Lung (tissue), 12 donors: ENCODE measurements around the gene LRCH1. TPM values are rescaled to one million over a fixed set of nuclear protein-coding genes. Genes with fewer than 3 reads are reported as not detected.
A peak's percentile ranks its signal among the peaks of the same experiment; 100 is the strongest.

ENCODE experiments used
- ATAC-seq: fragments of 200-7000 bp; cut with Tn5 transposase; one replicate; pipeline ENCODE4 v1.9.1; 2020; ENCODE audit warnings: moderate number of reproducible peaks; ENCODE audit not compliant: insufficient read depth, low FRiP score
- DNase-seq, 3 donors: peaks; one replicate each; pipeline ENCODE4 v3.0.0-alpha.2; 2013 to 2017
- H3K27ac ChIP-seq, 2 donors: one replicate each; pipeline ENCODE4 v1.5.1; 2013; ENCODE audit warnings: mild to moderate bottlenecking in 2 of 2, moderate library complexity in 2 of 2, control low read depth in 1 of 2, inconsistent platforms in 1 of 2, low read depth in 1 of 2, low read length in 1 of 2
- H3K27me3 ChIP-seq, 3 donors: one replicate each; pipeline ENCODE4 v1.5.1; 2013; ENCODE audit warnings: low read length in 2 of 3; ENCODE audit not compliant: control insufficient read depth in 3 of 3, insufficient read depth in 3 of 3
- H3K36me3 ChIP-seq, 4 donors: one replicate each; pipeline ENCODE4 v1.5.1; 2013; ENCODE audit warnings: low read length in 4 of 4, mild to moderate bottlenecking in 1 of 4, moderate library complexity in 1 of 4; ENCODE audit not compliant: control insufficient read depth in 4 of 4, insufficient read depth in 4 of 4
- H3K4me1 ChIP-seq, 5 donors: one replicate each; pipeline ENCODE4 v1.5.1; 2013; ENCODE audit warnings: low read length in 5 of 5, mild to moderate bottlenecking in 2 of 5, moderate library complexity in 1 of 5; ENCODE audit not compliant: control insufficient read depth in 5 of 5, insufficient read depth in 5 of 5
- H3K4me3 ChIP-seq: one replicate; pipeline ENCODE4 v1.5.1; 2013; ENCODE audit warnings: mild to moderate bottlenecking, control low read depth, moderate library complexity
- H3K9ac ChIP-seq, 2 donors: one replicate each; pipeline ENCODE4 v1.5.1; 2013; ENCODE audit warnings: low read length in 2 of 2, control low read depth in 1 of 2; ENCODE audit not compliant: insufficient read depth in 1 of 2
- H3K9me3 ChIP-seq, 4 donors: one replicate each; pipeline ENCODE4 v1.5.1; 2013; ENCODE audit warnings: low read length in 3 of 4, mild to moderate bottlenecking in 1 of 4, moderate library complexity in 1 of 4; ENCODE audit not compliant: control insufficient read depth in 4 of 4, insufficient read depth in 3 of 4
- WGBS, 2 donors: extraction: QIAGEN DNeasy Blood & Tissue Kit; methylation state at CpG; one replicate each; pipeline ENCODE4 v1.1.7; 2013; 5-methylcytosine and 5-hydroxymethylcytosine counted together
- polyA plus RNA-seq, 2 donors: library from polyadenylated mRNA; stranded (reverse); fragments of 200-250 nt; gene quantifications; one replicate each; pipeline ENCODE4 v1.2.1, GENCODE V29; 2013
- total RNA-seq, 2 donors: library from RNA; depleted of rRNA in 1 of 2; stranded (reverse); fragments of >200 nt in 1 of 2; gene quantifications; one replicate each; pipeline ENCODE4 v1.2.1, GENCODE V29; 2014 to 2021
- TF ChIP-seq, protein P1 (sequence below): IDR thresholded peaks from 2 replicates; pipeline ENCODE4 v1.5.1; 2012; ENCODE audit warnings: mild to moderate bottlenecking; ENCODE audit errors: control extremely low read depth, extremely low read depth
- donor health status: control.
- donor health status: control.
- donor health status: Bipolar disorder and iron deficiency.
- donor health status: healthy.
- donor health status: DM: yes; HTN: yes; CAD: no.

The LRCH1 gene
- total and polyA plus RNA-seq, 4 donors = 3.6 to 35.4 (median 13.2) TPM

DNA sequence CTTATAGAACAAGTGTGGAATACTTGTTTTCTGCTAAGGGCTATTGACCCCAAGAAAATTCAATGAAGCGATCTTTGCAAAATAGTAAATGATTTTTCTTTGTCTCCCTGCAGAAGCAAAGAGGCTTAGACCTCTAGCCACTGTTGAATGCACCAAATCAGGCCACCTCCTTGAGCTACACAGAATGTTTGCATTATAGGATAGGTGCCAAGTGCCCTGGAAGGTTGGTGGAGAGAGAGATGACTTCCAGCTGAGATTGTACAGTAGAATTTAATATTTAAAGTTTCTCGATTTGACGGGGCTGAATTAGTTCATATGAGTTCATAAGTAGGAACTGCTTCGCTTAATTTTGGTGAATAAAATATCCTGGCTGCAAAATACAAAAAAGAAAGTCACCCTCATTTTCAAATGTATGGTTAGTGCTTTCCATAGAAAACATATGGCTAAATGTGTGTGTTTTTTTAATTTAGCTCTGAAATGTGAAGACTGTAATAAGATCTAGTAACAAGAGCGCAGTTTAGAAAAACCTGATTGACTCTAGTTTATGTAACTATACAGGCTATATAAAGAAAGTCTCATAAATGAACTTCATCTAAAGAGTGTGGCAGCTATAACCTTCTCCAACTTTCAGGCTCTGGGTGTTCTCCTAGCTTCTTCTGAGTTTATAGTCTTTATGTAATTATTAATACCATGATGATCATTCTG is 41.6 kb downstream of the LRCH1 start:
- H3K9ac ChIP-seq = no peak overlapping the region
- H3K27me3 ChIP-seq = no peaks in the 10 kb centered on the region
- no peak for ATAC-seq
- TF ChIP-seq, protein P1, sequence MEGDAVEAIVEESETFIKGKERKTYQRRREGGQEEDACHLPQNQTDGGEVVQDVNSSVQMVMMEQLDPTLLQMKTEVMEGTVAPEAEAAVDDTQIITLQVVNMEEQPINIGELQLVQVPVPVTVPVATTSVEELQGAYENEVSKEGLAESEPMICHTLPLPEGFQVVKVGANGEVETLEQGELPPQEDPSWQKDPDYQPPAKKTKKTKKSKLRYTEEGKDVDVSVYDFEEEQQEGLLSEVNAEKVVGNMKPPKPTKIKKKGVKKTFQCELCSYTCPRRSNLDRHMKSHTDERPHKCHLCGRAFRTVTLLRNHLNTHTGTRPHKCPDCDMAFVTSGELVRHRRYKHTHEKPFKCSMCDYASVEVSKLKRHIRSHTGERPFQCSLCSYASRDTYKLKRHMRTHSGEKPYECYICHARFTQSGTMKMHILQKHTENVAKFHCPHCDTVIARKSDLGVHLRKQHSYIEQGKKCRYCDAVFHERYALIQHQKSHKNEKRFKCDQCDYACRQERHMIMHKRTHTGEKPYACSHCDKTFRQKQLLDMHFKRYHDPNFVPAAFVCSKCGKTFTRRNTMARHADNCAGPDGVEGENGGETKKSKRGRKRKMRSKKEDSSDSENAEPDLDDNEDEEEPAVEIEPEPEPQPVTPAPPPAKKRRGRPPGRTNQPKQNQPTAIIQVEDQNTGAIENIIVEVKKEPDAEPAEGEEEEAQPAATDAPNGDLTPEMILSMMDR = no peak
- H3K36me3 ChIP-seq = no peaks in the 10 kb centered on the region
- WGBS, 2 donors = 76 to 89% methylated on average over 5 of the region's 5 CpGs
- H3K27ac ChIP-seq = no peak overlapping the region
- peak in 2 of 3 donors; percentile 53 to 54 for DNase-seq
- peaks cover 12 to 27% (median 19%) of the 10 kb centered on the region in 5 donors for H3K4me1 ChIP-seq
- no peak overlapping the region for H3K4me3 ChIP-seq
- H3K9me3 ChIP-seq = no peaks in the 10 kb centered on the region

DNA sequence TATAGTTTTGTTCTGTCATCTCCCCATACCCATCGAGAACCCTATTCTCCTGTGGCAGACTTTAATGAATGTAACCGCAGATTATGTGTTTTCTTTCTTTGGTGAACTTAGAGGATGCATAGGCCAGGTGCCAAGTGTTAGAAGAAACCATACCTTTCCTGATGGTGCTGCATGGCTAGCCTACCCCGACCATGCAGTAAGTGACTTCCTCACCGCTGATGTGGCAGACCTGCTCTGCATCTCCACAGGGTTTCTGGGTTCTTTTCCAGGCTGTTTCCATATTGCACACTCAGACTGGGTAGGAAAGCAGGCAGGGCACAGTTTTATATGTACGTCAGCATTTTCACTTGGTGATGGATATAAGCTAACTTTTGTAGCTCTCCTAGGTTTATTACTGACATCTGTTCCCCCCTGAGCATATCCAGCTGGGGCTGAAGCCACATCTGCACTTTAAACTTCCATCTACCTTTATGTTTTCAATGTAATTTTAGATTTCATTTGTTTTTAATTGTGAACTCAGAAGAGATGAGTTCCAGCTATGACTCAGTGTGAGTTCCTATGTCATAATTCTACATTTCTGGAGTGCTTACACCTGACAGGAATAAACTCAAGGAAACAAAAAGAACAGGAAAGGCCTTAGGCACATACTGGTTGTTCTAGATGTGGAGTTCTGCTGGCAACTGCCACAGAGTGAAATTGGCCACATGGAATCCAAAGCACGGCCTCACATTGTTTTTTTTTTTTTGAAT is 42.3 kb downstream of the LRCH1 start:
- TF ChIP-seq, protein P1 = no peak
- H3K9ac ChIP-seq = no peak overlapping the region
- no peak overlapping the region for H3K4me3 ChIP-seq
- DNase-seq (no peak), ATAC-seq (peak; percentile 58)
- H3K9me3 ChIP-seq = no peaks in the 10 kb centered on the region
- 38 to 52% methylated on average over 6 of the region's 6 CpGs for WGBS, 2 donors
- H3K36me3 ChIP-seq = no peaks in the 10 kb centered on the region
- peaks cover 12 to 27% (median 19%) of the 10 kb centered on the region in 5 donors for H3K4me1 ChIP-seq
- peak overlapping the region; percentile 33 to 45 for H3K27ac ChIP-seq
- H3K27me3 ChIP-seq = no peaks in the 10 kb centered on the region

DNA sequence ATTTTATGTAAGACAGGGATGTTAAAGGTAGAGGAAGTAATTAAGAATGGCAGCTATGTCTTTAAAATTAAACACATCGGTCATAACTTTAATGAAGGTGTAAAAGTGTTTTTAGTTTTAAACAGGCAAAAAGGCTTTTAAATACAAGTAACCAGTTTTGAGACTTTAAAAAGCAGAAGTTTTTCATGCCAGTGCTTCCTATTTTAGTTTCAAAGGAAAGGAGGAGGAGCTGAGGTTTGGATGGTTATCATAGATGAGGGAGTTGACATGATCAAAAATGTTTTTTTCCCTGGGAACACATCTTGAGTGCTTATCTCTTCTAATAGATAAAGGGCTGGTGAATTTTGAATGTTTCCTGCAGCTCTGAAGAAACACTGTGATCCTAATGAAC is 42.9 kb downstream of the LRCH1 start:
- no peak overlapping the region for H3K4me3 ChIP-seq
- TF ChIP-seq, protein P1 = no peak
- H3K9ac ChIP-seq = no peak overlapping the region
- DNase-seq (no peak), ATAC-seq (no peak)
- H3K4me1 ChIP-seq = peaks cover 14 to 30% (median 18%) of the 10 kb centered on the region in 5 donors
- H3K36me3 ChIP-seq = no peaks in the 10 kb centered on the region
- H3K27ac ChIP-seq = peak overlapping the region in 1 of 2 donors; percentile 16
- H3K9me3 ChIP-seq = no peaks in the 10 kb centered on the region
- H3K27me3 ChIP-seq = no peaks in the 10 kb centered on the region
- 19 to 43% methylated on average over 1 of the region's 1 CpG for WGBS, 2 donors
